Lower leg skin (tissue), 4 donors: Measurements from ENCODE around the gene RAPGEF1. TPM values are rescaled to one million over a fixed set of nuclear protein-coding genes. Genes with fewer than 3 reads are reported as not detected.

Source experiments
- DNase-seq, 2 donors: peaks; one replicate each; pipeline ENCODE4 v3.0.0-alpha.2; 2019; ENCODE audit warnings: low spot score in 2 of 2
- H3K4me3 ChIP-seq: fragments of 200-600 bp; sonication (generic); 2 replicates; pipeline ENCODE4 v1.5.1; 2017; ENCODE audit warnings: mild to moderate bottlenecking, low read depth; ENCODE audit not compliant: poor library complexity, severe bottlenecking
- CTCF ChIP-seq, 3 donors: fragments of 450-650 bp; IDR thresholded peaks; one replicate each; pipeline ENCODE4 v1.5.1; 2016; ENCODE audit warnings: antibody characterized with exemption in 3 of 3, mild to moderate bottlenecking in 3 of 3, moderate library complexity in 2 of 3
- POLR2A ChIP-seq, 2 donors: fragments of 450-650 bp; IDR thresholded peaks; one replicate each; pipeline ENCODE4 v1.6.1; 2016 to 2017; ENCODE audit warnings: antibody characterized with exemption in 2 of 2, mild to moderate bottlenecking in 1 of 2, moderate library complexity in 1 of 2
- WGBS, 2 donors: methylation state at CpG; one replicate each; pipeline ENCODE4 v1.1.5; 2018; 5-methylcytosine and 5-hydroxymethylcytosine counted together
- intact Hi-C: fragments of 100-400 bp; cut with DNase I; formaldehyde crosslinking; loops from one replicate; pipeline ENCODE4 v1.15.0; 2023; ENCODE audit warnings: low total_unique reads
- total RNA-seq, 4 donors: library from RNA; depleted of rRNA; stranded (reverse); fragments of >200 nt; gene quantifications; one replicate each; pipeline ENCODE4 v1.1.0, GENCODE V29; 2016

Gene RAPGEF1
- total RNA-seq, 4 donors from 2014 or later = 18.0 to 70.8 (median 43.5) TPM

- WGBS, 2 donors = 31 to 32% methylated on average over 5 of the region's 5 CpGs
- DNase-seq = no peak
- intact Hi-C loops = no loop called here
- TF ChIP-seq CTCF (IDR thresholded peaks at IDR 0.05) (no peak), POLR2A (IDR thresholded peaks at IDR 0.05) (no peak)
- H3K4me3 ChIP-seq = no peak overlapping the region
Observed at GRCh38 chr9:131727795-131728545, 11.9 kb downstream of the RAPGEF1 start.

GRCh38 chr9:131727184-131727759 lies 12.6 kb downstream of the RAPGEF1 start:
- peak in 1 of 2 donors; percentile 54 for DNase-seq
- intact Hi-C loops = no loop called here
- 42 to 52% methylated on average over 7 of the region's 7 CpGs for WGBS, 2 donors
- TF ChIP-seq POLR2A (IDR thresholded peaks at IDR 0.05) = no peak
- no peak for TF ChIP-seq CTCF (IDR thresholded peaks at IDR 0.05)
- no peak overlapping the region for H3K4me3 ChIP-seq

- no peak for DNase-seq
- TF ChIP-seq CTCF (IDR thresholded peaks at IDR 0.05) (no peak), POLR2A (IDR thresholded peaks at IDR 0.05) (no peak)
- 54 to 79% methylated on average over 2 of the region's 2 CpGs for WGBS, 2 donors
- intact Hi-C loops = no loop called here
- H3K4me3 ChIP-seq = no peak overlapping the region
Observed at GRCh38 chr9:131724683-131725082, 15.2 kb downstream of the RAPGEF1 start.

GRCh38 chr9:131723632-131724031 lies 16.2 kb downstream of the RAPGEF1 start:
- WGBS, 2 donors = 43 to 62% methylated on average over 5 of the region's 5 CpGs
- intact Hi-C loops = no loop called here
- no peak for TF ChIP-seq CTCF (IDR thresholded peaks at IDR 0.05)
- no peak for TF ChIP-seq POLR2A (IDR thresholded peaks at IDR 0.05)
- DNase-seq = no peak
- H3K4me3 ChIP-seq = no peak overlapping the region

GRCh38 chr9:131722255-131722654 lies 17.6 kb downstream of the RAPGEF1 start:
- DNase-seq = no peak
- 64 to 70% methylated on average over 5 to 8 of the region's 8 CpGs for WGBS, 2 donors
- no peak overlapping the region for H3K4me3 ChIP-seq
- intact Hi-C loops = no loop called here
- no peak for TF ChIP-seq CTCF (IDR thresholded peaks at IDR 0.05)
- TF ChIP-seq POLR2A (IDR thresholded peaks at IDR 0.05) = no peak
